ENCODE results near the gene MIGA1.
A peak's percentile ranks its signal among the peaks of the same experiment; 100 is the strongest.

Gene MIGA1

GRCh38 chr1:77759071-77760028 lies 20.1 kb upstream of the MIGA1 start, which contains the start of gene USP33:
Gene USP33 (minus strand): TSS chr1:77759852. CDS start chr1:77741697, 18,155 bp downstream.
- DNase-seq, result peak; percentile 92
- Histone ChIP-seq H4K8ac (ENCODE audit: low read depth, low read length) (no peak within 1 kb of the TSS), H3K4me1 (ENCODE audit: control insufficient read depth, low read depth, low read length) (peaks cover 5% of the 10 kb centered on the region), H3K27ac (ENCODE audit: low read depth, low read length) (peak within 1 kb of the TSS; percentile 83), H3K4me3 (ENCODE audit: low read length) (peak within 1 kb of the TSS; percentile 93), H3K79me1 (ENCODE audit: low read length) (peaks cover 6% of the 10 kb centered on the region), H3K18ac (ENCODE audit: low read length) (peak within 1 kb of the TSS; percentile 44), H2BK15ac (replicated peaks; ENCODE audit: low read depth) (no peak within 1 kb of the TSS), H3K56ac (ENCODE audit: low read length) (peak within 1 kb of the TSS; percentile 95), H3K27me3 (ENCODE audit: insufficient read depth, low read length, poor library complexity) (no peaks in the 10 kb centered on the region), H3K79me2 (ENCODE audit: control insufficient read depth, insufficient read depth, low read length) (peaks cover 30% of the 10 kb centered on the region), H3K4ac (ENCODE audit: low read depth, low read length) (peak within 1 kb of the TSS; percentile 41), H3K4me2 (ENCODE audit: low read length) (peak within 1 kb of the TSS; percentile 23), H2BK120ac (ENCODE audit: low read depth, low read length) (no peak within 1 kb of the TSS), H3K9ac (ENCODE audit: low read length) (peak within 1 kb of the TSS; percentile 91), H4K5ac (ENCODE audit: low read length) (no peak within 1 kb of the TSS), H3K36me3 (ENCODE audit: control insufficient read depth, insufficient read depth, low read length) (no peaks in the 10 kb centered on the region), H2AK5ac (ENCODE audit: low read length) (no peak within 1 kb of the TSS), H3K23ac (ENCODE audit: low read length) (no peak within 1 kb of the TSS), H2BK5ac (ENCODE audit: low read length) (peak within 1 kb of the TSS; percentile 39)
- WGBS (ENCODE audit: extremely low coverage, insufficient coverage, low lambda C conversion rate), result no CpG with 5 or more reads among the region's 79 CpGs

GRCh38 chr1:77762072-77762476 lies 17.4 kb upstream of the MIGA1 start:
- Histone ChIP-seq H3K4me2 (ENCODE audit: low read length) (no peak overlapping the region), H4K8ac (ENCODE audit: low read depth, low read length) (no peak overlapping the region), H3K23ac (ENCODE audit: low read length) (no peak overlapping the region), H2BK5ac (ENCODE audit: low read length) (no peak overlapping the region), H4K5ac (ENCODE audit: low read length) (no peak overlapping the region), H3K4ac (ENCODE audit: low read depth, low read length) (no peak overlapping the region), H3K27ac (ENCODE audit: low read depth, low read length) (no peak overlapping the region), H3K4me3 (ENCODE audit: low read length) (no peak overlapping the region), H3K79me1 (ENCODE audit: low read length) (no peaks in the 10 kb centered on the region), H3K56ac (ENCODE audit: low read length) (no peak overlapping the region), H3K79me2 (ENCODE audit: control insufficient read depth, insufficient read depth, low read length) (peaks cover 14% of the 10 kb centered on the region), H2BK120ac (ENCODE audit: low read depth, low read length) (no peak overlapping the region), H2BK15ac (replicated peaks; ENCODE audit: low read depth) (no peak overlapping the region), H3K27me3 (ENCODE audit: insufficient read depth, low read length, poor library complexity) (no peaks in the 10 kb centered on the region), H3K9ac (ENCODE audit: low read length) (no peak overlapping the region), H2AK5ac (ENCODE audit: low read length) (no peak overlapping the region), H3K36me3 (ENCODE audit: control insufficient read depth, insufficient read depth, low read length) (no peaks in the 10 kb centered on the region), H3K18ac (ENCODE audit: low read length) (no peak overlapping the region), H3K4me1 (ENCODE audit: control insufficient read depth, low read depth, low read length) (no peaks in the 10 kb centered on the region)
- no peak for DNase-seq
- no CpG with 5 or more reads among the region's 1 CpG for whole genome bisulfite sequencing (ENCODE audit: extremely low coverage, insufficient coverage, low lambda C conversion rate)

- WGBS (ENCODE audit: extremely low coverage, insufficient coverage, low lambda C conversion rate), result no CpG with 5 or more reads among the region's 4 CpGs
Observed at GRCh38 chr1:77768006-77768405, 11.4 kb upstream of the MIGA1 start.

GRCh38 chr1:77776007-77776700 lies 3.3 kb upstream of the MIGA1 start:
- Histone ChIP-seq H3K79me2 (ENCODE audit: control insufficient read depth, insufficient read depth, low read length) (no peaks in the 10 kb centered on the region), H4K8ac (ENCODE audit: low read depth, low read length) (no peak overlapping the region), H3K18ac (ENCODE audit: low read length) (no peak overlapping the region), H3K23ac (ENCODE audit: low read length) (no peak overlapping the region), H3K56ac (ENCODE audit: low read length) (no peak overlapping the region), H3K9ac (ENCODE audit: low read length) (no peak overlapping the region), H2BK15ac (replicated peaks; ENCODE audit: low read depth) (no peak overlapping the region), H3K27ac (ENCODE audit: low read depth, low read length) (no peak overlapping the region), H3K4me3 (ENCODE audit: low read length) (no peak overlapping the region), H3K4me2 (ENCODE audit: low read length) (no peak overlapping the region), H2BK120ac (ENCODE audit: low read depth, low read length) (no peak overlapping the region), H3K36me3 (ENCODE audit: control insufficient read depth, insufficient read depth, low read length) (no peaks in the 10 kb centered on the region), H4K5ac (ENCODE audit: low read length) (no peak overlapping the region), H2AK5ac (ENCODE audit: low read length) (no peak overlapping the region), H3K27me3 (ENCODE audit: insufficient read depth, low read length, poor library complexity) (no peaks in the 10 kb centered on the region), H2BK5ac (ENCODE audit: low read length) (no peak overlapping the region), H3K79me1 (ENCODE audit: low read length) (no peaks in the 10 kb centered on the region), H3K4me1 (ENCODE audit: control insufficient read depth, low read depth, low read length) (no peaks in the 10 kb centered on the region), H3K4ac (ENCODE audit: low read depth, low read length) (no peak overlapping the region)
- no CpG with 5 or more reads among the region's 7 CpGs for WGBS (ENCODE audit: extremely low coverage, insufficient coverage, low lambda C conversion rate)
- no peak for DNase-seq

More at GRCh38 chr1:77768006-77768405, 11.4 kb upstream of the MIGA1 start:
- Histone ChIP-seq H3K23ac (ENCODE audit: low read length) (no peak overlapping the region), H4K8ac (ENCODE audit: low read depth, low read length) (no peak overlapping the region), H3K4ac (ENCODE audit: low read depth, low read length) (no peak overlapping the region), H3K27me3 (ENCODE audit: insufficient read depth, low read length, poor library complexity) (no peaks in the 10 kb centered on the region), H4K5ac (ENCODE audit: low read length) (no peak overlapping the region), H3K18ac (ENCODE audit: low read length) (no peak overlapping the region), H3K79me1 (ENCODE audit: low read length) (no peaks in the 10 kb centered on the region), H3K27ac (ENCODE audit: low read depth, low read length) (no peak overlapping the region), H2BK5ac (ENCODE audit: low read length) (no peak overlapping the region), H3K79me2 (ENCODE audit: control insufficient read depth, insufficient read depth, low read length) (no peaks in the 10 kb centered on the region), H3K4me3 (ENCODE audit: low read length) (no peak overlapping the region), H3K56ac (ENCODE audit: low read length) (no peak overlapping the region), H2BK120ac (ENCODE audit: low read depth, low read length) (no peak overlapping the region), H3K4me1 (ENCODE audit: control insufficient read depth, low read depth, low read length) (no peaks in the 10 kb centered on the region), H3K4me2 (ENCODE audit: low read length) (no peak overlapping the region), H3K9ac (ENCODE audit: low read length) (no peak overlapping the region), H2AK5ac (ENCODE audit: low read length) (no peak overlapping the region), H2BK15ac (replicated peaks; ENCODE audit: low read depth) (no peak overlapping the region), H3K36me3 (ENCODE audit: control insufficient read depth, insufficient read depth, low read length) (no peaks in the 10 kb centered on the region)
- no peak for DNase-seq

- Histone ChIP-seq H4K8ac (ENCODE audit: low read depth, low read length) (no peak overlapping the region), H2BK120ac (ENCODE audit: low read depth, low read length) (no peak overlapping the region), H3K9ac (ENCODE audit: low read length) (no peak overlapping the region), H3K79me2 (ENCODE audit: control insufficient read depth, insufficient read depth, low read length) (no peaks in the 10 kb centered on the region), H3K27ac (ENCODE audit: low read depth, low read length) (no peak overlapping the region), H3K18ac (ENCODE audit: low read length) (no peak overlapping the region), H3K4me1 (ENCODE audit: control insufficient read depth, low read depth, low read length) (no peaks in the 10 kb centered on the region), H3K56ac (ENCODE audit: low read length) (no peak overlapping the region), H3K27me3 (ENCODE audit: insufficient read depth, low read length, poor library complexity) (no peaks in the 10 kb centered on the region), H2BK5ac (ENCODE audit: low read length) (no peak overlapping the region), H4K5ac (ENCODE audit: low read length) (no peak overlapping the region), H3K4ac (ENCODE audit: low read depth, low read length) (no peak overlapping the region), H3K4me2 (ENCODE audit: low read length) (no peak overlapping the region), H2BK15ac (replicated peaks; ENCODE audit: low read depth) (no peak overlapping the region), H2AK5ac (ENCODE audit: low read length) (no peak overlapping the region), H3K79me1 (ENCODE audit: low read length) (no peaks in the 10 kb centered on the region), H3K23ac (ENCODE audit: low read length) (no peak overlapping the region), H3K4me3 (ENCODE audit: low read length) (no peak overlapping the region), H3K36me3 (ENCODE audit: control insufficient read depth, insufficient read depth, low read length) (peaks cover 2% of the 10 kb centered on the region)
- WGBS (ENCODE audit: extremely low coverage, insufficient coverage, low lambda C conversion rate), result no CpG with 5 or more reads among the region's 1 CpG
- no peak for DNase-seq
Observed at GRCh38 chr1:77781683-77782082, 2.2 kb downstream of the MIGA1 start.

All from mesendoderm (in vitro differentiated cells).